Keratinocyte (primary cell): ENCODE data around the gene NCOA4. TPM values are rescaled to one million over a fixed set of nuclear protein-coding genes. Genes with fewer than 3 reads are reported as not detected.

ENCODE experiments used
- DNase-seq: peaks from one replicate; pipeline ENCODE4 v3.0.0-alpha.2; 2011; ENCODE audit warnings: low read depth, missing footprints, low spot score
- FAIRE-seq: peaks from 2 replicates; lab custom pipeline; 2011; peaks lifted over from hg19 to GRCh38; lab: Jason Lieb, UNC
- H2AFZ ChIP-seq: 2 replicates; pipeline ENCODE4 v1.6.0; 2012; ENCODE audit warnings: low read length, control low read depth, inconsistent platforms; ENCODE audit not compliant: control insufficient read depth
- H3K27ac ChIP-seq: 2 replicates; pipeline ENCODE4 v1.5.1; 2011; ENCODE audit warnings: low read length; ENCODE audit not compliant: control insufficient read depth, insufficient read depth
- H3K27me3 ChIP-seq: 3 replicates; pipeline ENCODE4 v1.6.0; 2011; ENCODE audit warnings: low read length; ENCODE audit not compliant: control insufficient read depth, insufficient read depth; ENCODE audit errors: extremely low read depth
- H3K36me3 ChIP-seq, 2 experiments: 2 replicates in 1 of 2; 3 replicates in 1 of 2; pipeline ENCODE4 v1.5.1; 2011; ENCODE audit warnings: low read length in 2 of 2, mild to moderate bottlenecking in 1 of 2; ENCODE audit not compliant: control insufficient read depth in 2 of 2, insufficient read depth in 2 of 2; ENCODE audit errors: extremely low read depth in 1 of 2
- H3K4me1 ChIP-seq: 3 replicates; pipeline ENCODE4 v1.5.1; 2011; ENCODE audit warnings: low read length; ENCODE audit not compliant: control insufficient read depth, insufficient read depth; ENCODE audit errors: extremely low read depth
- H3K4me2 ChIP-seq: 3 replicates; pipeline ENCODE4 v1.6.0; 2011; ENCODE audit warnings: low read depth, low read length; ENCODE audit not compliant: control insufficient read depth, insufficient read depth; ENCODE audit errors: extremely low read depth
- H3K4me3 ChIP-seq, 3 experiments: fragments of 200-600 bp in 1 of 3; sonication (generic) in 1 of 3; 2 replicates in 2 of 3; 3 replicates in 1 of 3; pipeline ENCODE4 v1.5.1; 2011 to 2016; ENCODE audit warnings: low read length in 3 of 3, mild to moderate bottlenecking in 3 of 3, control low read depth in 2 of 3, inconsistent platforms in 1 of 3, low read depth in 1 of 3, mixed read lengths in 1 of 3, mixed run types in 1 of 3, moderate library complexity in 1 of 3; ENCODE audit not compliant: control insufficient read depth in 2 of 3, insufficient read depth in 2 of 3; ENCODE audit errors: extremely low read depth in 1 of 3
- H3K79me2 ChIP-seq: 2 replicates; pipeline ENCODE4 v1.6.0; 2012; ENCODE audit warnings: low read length; ENCODE audit not compliant: control insufficient read depth, insufficient read depth
- H3K9ac ChIP-seq: 3 replicates; pipeline ENCODE4 v1.6.0; 2011; ENCODE audit warnings: low read length; ENCODE audit not compliant: control insufficient read depth, insufficient read depth; ENCODE audit errors: extremely low read depth
- H3K9me1 ChIP-seq: 3 replicates; pipeline ENCODE4 v1.6.0; 2011; ENCODE audit warnings: low read length; ENCODE audit not compliant: control insufficient read depth, insufficient read depth; ENCODE audit errors: extremely low read depth
- H3K9me3 ChIP-seq: 2 replicates; pipeline ENCODE4 v1.5.1; 2012; ENCODE audit warnings: low read depth, low read length; ENCODE audit not compliant: control insufficient read depth
- H4K20me1 ChIP-seq: 3 replicates; pipeline ENCODE4 v1.6.0; 2011; ENCODE audit warnings: low read length; ENCODE audit not compliant: control insufficient read depth, insufficient read depth; ENCODE audit errors: extremely low read depth
- CTCF ChIP-seq, 3 experiments: IDR thresholded peaks in 1 of 3; conservative IDR thresholded peaks in 1 of 3; optimal IDR thresholded peaks in 1 of 3; 2 replicates in 2 of 3; 3 replicates in 1 of 3; pipeline versions ENCODE3 to v1.5.1; 2011; ENCODE audit warnings: low read length in 3 of 3, mild to moderate bottlenecking in 3 of 3, moderate library complexity in 2 of 3, control low read depth in 1 of 3, inconsistent platforms in 1 of 3; ENCODE audit not compliant: insufficient read depth in 2 of 3; ENCODE audit errors: extremely low read depth in 1 of 3
- EZH2 ChIP-seq: IDR thresholded peaks from one replicate; pipeline ENCODE4 v1.6.1; 2012; ENCODE audit warnings: inconsistent platforms, mild to moderate bottlenecking, low read length, moderate library complexity
- dilution Hi-C: fragments of 300-500 bp; cut with MboI; formaldehyde crosslinking; loops from one replicate; pipeline ENCODE4 v1.7.0; 2020; ENCODE audit warnings: low sequenced_read_pairs; ENCODE audit not compliant: extremely low pct_ligation_motif_present
- polyA plus RNA-seq, 5 experiments: library from polyadenylated mRNA; depleted of rRNA in 3 of 5; stranded (reverse) in 3 of 5; stranded (forward) in 1 of 5; unstranded in 1 of 5; fragments of >200 nt; gene quantifications; 1 replicate in 1 of 5; 2 replicates in 3 of 5; 3 replicates in 1 of 5; pipeline versions ENCODE4 v1.2.1 to v1.2.3, GENCODE V29; 2011 to 2012; ENCODE audit warnings: missing spikeins in 2 of 5, low read depth in 1 of 5, low replicate concordance in 1 of 5

NCOA4 gene
- polyA plus RNA-seq, 1 donor (not counting 4 experiments of a cell fraction or from before 2014, with no cell fraction given) = 179 TPM

- H3K79me2 ChIP-seq = no peaks in the 10 kb centered on the region
- H3K4me3 ChIP-seq = no peak overlapping the region
- no peaks in the 10 kb centered on the region for H3K9me1 ChIP-seq
- dilution Hi-C loops = no loop called here
- peak overlapping the region; percentile 23 for H2AFZ ChIP-seq
- no peak overlapping the region for H3K9ac ChIP-seq
- H3K27me3 ChIP-seq = no peaks in the 10 kb centered on the region
- no peak for DNase-seq
- no peaks in the 10 kb centered on the region for H4K20me1 ChIP-seq
- peaks cover 9% of the 10 kb centered on the region for H3K4me1 ChIP-seq
- H3K4me2 ChIP-seq = peak overlapping the region; percentile 34
- no peaks in the 10 kb centered on the region for H3K36me3 ChIP-seq
- TF ChIP-seq EZH2 (no peak), CTCF (optimal IDR thresholded peaks at IDR 0.05 in 1 of 3, IDR thresholded peaks at IDR 0.05 in 1 of 3, conservative IDR thresholded peaks at IDR 0.05 in 1 of 3; ENCODE audit: extremely low read depth in 1 of 3, insufficient read depth in 2 of 3, low read length in 3 of 3) (no peak)
- no peak overlapping the region for H3K27ac ChIP-seq
- no peaks in the 10 kb centered on the region for H3K9me3 ChIP-seq
- FAIRE-seq = no peak
Observed at GRCh38 chr10:46042527-46042926, 12.1 kb upstream of the NCOA4 start.

- H3K27me3 ChIP-seq = no peaks in the 10 kb centered on the region
- DNase-seq = no peak
- no peak for TF ChIP-seq EZH2
- TF ChIP-seq CTCF (optimal IDR thresholded peaks at IDR 0.05 in 1 of 3, IDR thresholded peaks at IDR 0.05 in 1 of 3, conservative IDR thresholded peaks at IDR 0.05 in 1 of 3; ENCODE audit: extremely low read depth in 1 of 3, insufficient read depth in 2 of 3, low read length in 3 of 3) = no peak
- H3K4me2 ChIP-seq = no peak overlapping the region
- no peak overlapping the region for H3K4me3 ChIP-seq
- no peaks in the 10 kb centered on the region for H3K9me3 ChIP-seq
- H3K9me1 ChIP-seq = no peaks in the 10 kb centered on the region
- peaks cover 9% of the 10 kb centered on the region for H3K4me1 ChIP-seq
- dilution Hi-C loops = no loop called here
- no peaks in the 10 kb centered on the region for H4K20me1 ChIP-seq
- no peak for FAIRE-seq
- no peak overlapping the region for H3K27ac ChIP-seq
- no peaks in the 10 kb centered on the region for H3K36me3 ChIP-seq
- no peak overlapping the region for H2AFZ ChIP-seq
- H3K9ac ChIP-seq = no peak overlapping the region
- H3K79me2 ChIP-seq = no peaks in the 10 kb centered on the region
Observed at GRCh38 chr10:46040004-46040403, 9.6 kb upstream of the NCOA4 start.
